ENCODE results near the gene HOXA13. TPM values are rescaled to one million over a fixed set of nuclear protein-coding genes. Genes with fewer than 3 reads are reported as not detected.

The HOXA13 gene
- total and polyA plus RNA-seq, 8 donors: 29.0 TPM; not detected in 7

GRCh38 chr7:27170426-27171324 lies 29.2 kb downstream of the HOXA13 start:
- Histone ChIP-seq H3K27ac (no peak overlapping the region), H3K4me3 (no peak overlapping the region), H3K36me3 (no peaks in the 10 kb centered on the region), H3K4me1 (peaks cover 27 to 60% (median 54%) of the 10 kb centered on the region in 4 donors), H3K27me3 (peaks cover 72 to 100% (median 100%) of the 10 kb centered on the region in 3 donors), H3K9me3 (peaks cover 0 to 26% (median 5%) of the 10 kb centered on the region in 4 donors)
- no peak for TF ChIP-seq EP300 (IDR thresholded peaks at IDR 0.05)
- TF ChIP-seq POLR2AphosphoS5 (IDR thresholded peaks at IDR 0.05): no peak
- no peak for TF ChIP-seq CTCF (IDR thresholded peaks at IDR 0.05)
- no peak for TF ChIP-seq POLR2A (IDR thresholded peaks at IDR 0.05)
- WGBS, 5 donors: 22 to 27% (median 23%) methylated on average over 11 of the region's 11 CpGs
- no peak for DNase-seq
- intact Hi-C loops (cut with DNase I; ENCODE audit: low total_unique reads): loop anchor here (10.0 kb wide), 1 partner anchor 1296 kb away; no protein-coding TSS in a partner anchor

GRCh38 chr7:27169658-27170425 lies 30.0 kb downstream of the HOXA13 start:
- H3K27me3 ChIP-seq: peaks cover 74 to 100% (median 100%) of the 10 kb centered on the region in 3 donors
- no peak overlapping the region for H3K27ac ChIP-seq
- no peak for TF ChIP-seq EP300 (IDR thresholded peaks at IDR 0.05)
- TF ChIP-seq CTCF (IDR thresholded peaks at IDR 0.05): no peak
- no peak for TF ChIP-seq POLR2AphosphoS5 (IDR thresholded peaks at IDR 0.05)
- no peak for TF ChIP-seq POLR2A (IDR thresholded peaks at IDR 0.05)
- peaks cover 34 to 69% (median 61%) of the 10 kb centered on the region in 4 donors for H3K4me1 ChIP-seq
- H3K4me3 ChIP-seq: peak overlapping the region in 1 of 4 donors; percentile 24
- DNase-seq: no peak
- no peaks in the 10 kb centered on the region for H3K36me3 ChIP-seq
- intact Hi-C loops (cut with DNase I; ENCODE audit: low total_unique reads): loop anchor here (10.0 kb wide), 1 partner anchor 1295 kb away; no protein-coding TSS in a partner anchor
- peaks cover 0 to 34% (median 9%) of the 10 kb centered on the region in 4 donors for H3K9me3 ChIP-seq
- WGBS, 5 donors: 5 to 12% (median 11%) methylated on average over 29 to 46 of the region's 46 CpGs

- H3K27me3 ChIP-seq: peaks cover 68 to 100% (median 100%) of the 10 kb centered on the region in 3 donors
- H3K36me3 ChIP-seq: no peaks in the 10 kb centered on the region
- WGBS, 5 donors: 16 to 33% (median 23%) methylated on average over 8 to 25 of the region's 25 CpGs
- intact Hi-C loops (cut with DNase I; ENCODE audit: low total_unique reads): no loop called here
- H3K9me3 ChIP-seq: peaks cover 0 to 33% (median 9%) of the 10 kb centered on the region in 4 donors
- DNase-seq: no peak
- H3K27ac ChIP-seq: no peak overlapping the region
- H3K4me1 ChIP-seq: peaks cover 25 to 62% (median 57%) of the 10 kb centered on the region in 4 donors
- TF ChIP-seq EP300 (IDR thresholded peaks at IDR 0.05) (no peak), POLR2A (IDR thresholded peaks at IDR 0.05) (no peak), POLR2AphosphoS5 (IDR thresholded peaks at IDR 0.05) (no peak), CTCF (IDR thresholded peaks at IDR 0.05) (no peak)
- no peak overlapping the region for H3K4me3 ChIP-seq
These were observed 31.5 kb downstream of the HOXA13 start for GRCh38 chr7:27168265-27168947.

- no peak for DNase-seq
- TF ChIP-seq POLR2A (IDR thresholded peaks at IDR 0.05) (no peak), EP300 (IDR thresholded peaks at IDR 0.05) (no peak), CTCF (IDR thresholded peaks at IDR 0.05) (no peak), POLR2AphosphoS5 (IDR thresholded peaks at IDR 0.05) (no peak)
- Histone ChIP-seq H3K9me3 (peaks cover 0 to 30% (median 9%) of the 10 kb centered on the region in 4 donors), H3K36me3 (no peaks in the 10 kb centered on the region), H3K4me1 (peaks cover 20 to 57% (median 51%) of the 10 kb centered on the region in 4 donors), H3K27ac (no peak overlapping the region), H3K27me3 (peaks cover 65 to 100% (median 98%) of the 10 kb centered on the region in 3 donors), H3K4me3 (no peak overlapping the region)
- intact Hi-C loops (cut with DNase I; ENCODE audit: low total_unique reads): no loop called here
- 25 to 35% (median 34%) methylated on average over 4 of the region's 4 CpGs for WGBS, 5 donors
These were observed 32.0 kb downstream of the HOXA13 start for GRCh38 chr7:27167916-27168264.

Measured in stomach (tissue), 9 donors.